ENCODE data around the gene AFM.

Gene AFM

GRCh38 chr4:73435984-73436383 lies 45.6 kb upstream of the AFM start, which contains the start of gene AFP:
TSS of gene AFP (plus strand) at chr4:73436221. CDS start at chr4:73436263, 42 bp downstream.
- Histone ChIP-seq H3K4me1 (ENCODE audit: control insufficient read depth, insufficient read depth, low read length) (no peaks in the 10 kb centered on the region), H3K36me3 (ENCODE audit: control insufficient read depth in 2 of 2, insufficient read depth in 1 of 2, low read length in 2 of 2) (no peaks in the 10 kb centered on the region), H3K4me3 (ENCODE audit: low read depth, low read length) (no peak within 1 kb of the TSS), H3K27ac (ENCODE audit: extremely low read depth, low read depth, low read length) (no peak within 1 kb of the TSS), H3K9me3 (ENCODE audit: control insufficient read depth, insufficient read depth, low read depth, low read length) (no peaks in the 10 kb centered on the region)
- ChIA-PET POLR2A (no interaction called here), CTCF (interaction anchor here (0.6 to 3.4 kb wide), 3 partner anchors 10 to 95 kb away, joined by 3 to 20 read pairs (median 5); no protein-coding TSS in a partner anchor)
- TF ChIP-seq ZNF658 (tag by site-specific recombination; IDR thresholded peaks at IDR 0.05) (no peak), ZNF112 (tag by site-specific recombination; IDR thresholded peaks at IDR 0.05) (no peak), ZNF776 (tag by site-specific recombination; IDR thresholded peaks at IDR 0.05; ENCODE audit: borderline replicate concordance) (no peak)

GRCh38 chr4:73436674-73437557 lies 44.6 kb upstream of the AFM start:
- Histone ChIP-seq H3K36me3 (ENCODE audit: control insufficient read depth in 2 of 2, insufficient read depth in 1 of 2, low read length in 2 of 2) (no peaks in the 10 kb centered on the region), H3K4me1 (ENCODE audit: control insufficient read depth, insufficient read depth, low read length) (no peaks in the 10 kb centered on the region), H3K27ac (ENCODE audit: extremely low read depth, low read depth, low read length) (no peak overlapping the region), H3K9me3 (ENCODE audit: control insufficient read depth, insufficient read depth, low read depth, low read length) (no peaks in the 10 kb centered on the region), H3K4me3 (ENCODE audit: low read depth, low read length) (no peak overlapping the region)
- ChIA-PET POLR2A (no interaction called here), CTCF (interaction anchor here (1.5 to 2.5 kb wide), 2 partner anchors 9 to 96 kb away, joined by 6 to 12 read pairs; no protein-coding TSS in a partner anchor)
- TF ChIP-seq ZNF404 (tag by site-specific recombination; IDR thresholded peaks at IDR 0.05) = no peak
- TF ChIP-seq ZNF645 (tag by site-specific recombination; IDR thresholded peaks at IDR 0.05) = no peak
- TF ChIP-seq ZNF391 (tag by site-specific recombination; IDR thresholded peaks at IDR 0.05; ENCODE audit: borderline replicate concordance, low read depth) = no peak

- POLR2A ChIA-PET = no interaction called here
- CTCF ChIA-PET = interaction anchor here (0.6 to 2.5 kb wide), 4 partner anchors 9 to 508 kb away, joined by 3 to 12 read pairs (median 5); no protein-coding TSS in a partner anchor
- H3K4me3 ChIP-seq (ENCODE audit: low read depth, low read length) = no peak overlapping the region
- no peaks in the 10 kb centered on the region for H3K4me1 ChIP-seq (ENCODE audit: control insufficient read depth, insufficient read depth, low read length)
- TF ChIP-seq ZSCAN18 (tag by site-specific recombination; IDR thresholded peaks at IDR 0.05) (no peak), ZNF292 (tag by site-specific recombination; IDR thresholded peaks at IDR 0.05; ENCODE audit: borderline replicate concordance, low read depth) (no peak), ZNF280C (tag by site-specific recombination; IDR thresholded peaks at IDR 0.05) (no peak), ZNF768 (tag by site-specific recombination; IDR thresholded peaks at IDR 0.05) (no peak), ZNF394 (tag by site-specific recombination; IDR thresholded peaks at IDR 0.05; ENCODE audit: borderline replicate concordance) (no peak), ZNF146 (tag by site-specific recombination; IDR thresholded peaks at IDR 0.05) (no peak), ZNF335 (tag by site-specific recombination; conservative IDR thresholded peaks at IDR 0.05) (no peak), ZBTB49 (tag by site-specific recombination; IDR thresholded peaks at IDR 0.05; ENCODE audit: low read depth) (no peak), ZNF660 (tag by site-specific recombination; IDR thresholded peaks at IDR 0.05) (no peak), TCF7L2 (IDR thresholded peaks at IDR 0.05; ENCODE audit: borderline replicate concordance, low read depth, low read length) (no peak), ZFP41 (tag by site-specific recombination; IDR thresholded peaks at IDR 0.05; ENCODE audit: borderline replicate concordance) (no peak)
- H3K36me3 ChIP-seq (ENCODE audit: control insufficient read depth in 2 of 2, insufficient read depth in 1 of 2, low read length in 2 of 2) = no peaks in the 10 kb centered on the region
- no peaks in the 10 kb centered on the region for H3K9me3 ChIP-seq (ENCODE audit: control insufficient read depth, insufficient read depth, low read depth, low read length)
- H3K27ac ChIP-seq (ENCODE audit: extremely low read depth, low read depth, low read length) = no peak overlapping the region
Observed at GRCh38 chr4:73437558-73437956, 44.0 kb upstream of the AFM start.

All from HEK293 (cell line).